Activated CD8-positive, alpha-beta memory T cell treated with anti-CD3 and anti-CD28 coated beads for 1 hour (primary cell): ENCODE data around the gene PINLYP.
"Not testable (repeated sequence)": the region's sequence is repeated elsewhere in the genome, so short reads cannot be mapped to it uniquely, and the experiment has no call there.

Experiments
- DNase-seq, 2 donors: peaks; one replicate each; pipeline ENCODE4 v3.0.0-alpha.2; 2020; ENCODE audit warnings: low read depth in 1 of 2; ENCODE audit errors: extremely low read depth in 1 of 2

Gene PINLYP

DNA sequence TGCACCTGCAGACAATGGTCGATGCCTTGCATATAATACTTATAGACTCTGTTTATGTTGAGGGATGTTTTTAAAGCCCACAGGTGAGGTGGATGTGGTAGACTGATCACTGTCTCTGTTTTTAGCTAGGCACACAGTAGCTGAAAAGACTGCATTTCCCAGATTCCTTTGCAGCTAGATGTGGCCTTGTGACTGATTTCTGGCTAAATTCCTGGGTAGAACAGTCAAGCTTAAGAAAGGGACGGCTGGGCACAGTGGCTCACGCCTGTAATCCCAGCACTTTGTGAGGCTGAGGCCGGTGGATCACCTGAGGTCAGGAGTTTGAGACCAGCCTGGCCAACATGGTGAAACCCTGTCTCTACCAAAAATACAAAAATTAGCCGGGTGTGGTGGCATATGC is 24.7 kb downstream of the PINLYP start:
- DNase-seq, result not testable (repeated sequence)

DNA sequence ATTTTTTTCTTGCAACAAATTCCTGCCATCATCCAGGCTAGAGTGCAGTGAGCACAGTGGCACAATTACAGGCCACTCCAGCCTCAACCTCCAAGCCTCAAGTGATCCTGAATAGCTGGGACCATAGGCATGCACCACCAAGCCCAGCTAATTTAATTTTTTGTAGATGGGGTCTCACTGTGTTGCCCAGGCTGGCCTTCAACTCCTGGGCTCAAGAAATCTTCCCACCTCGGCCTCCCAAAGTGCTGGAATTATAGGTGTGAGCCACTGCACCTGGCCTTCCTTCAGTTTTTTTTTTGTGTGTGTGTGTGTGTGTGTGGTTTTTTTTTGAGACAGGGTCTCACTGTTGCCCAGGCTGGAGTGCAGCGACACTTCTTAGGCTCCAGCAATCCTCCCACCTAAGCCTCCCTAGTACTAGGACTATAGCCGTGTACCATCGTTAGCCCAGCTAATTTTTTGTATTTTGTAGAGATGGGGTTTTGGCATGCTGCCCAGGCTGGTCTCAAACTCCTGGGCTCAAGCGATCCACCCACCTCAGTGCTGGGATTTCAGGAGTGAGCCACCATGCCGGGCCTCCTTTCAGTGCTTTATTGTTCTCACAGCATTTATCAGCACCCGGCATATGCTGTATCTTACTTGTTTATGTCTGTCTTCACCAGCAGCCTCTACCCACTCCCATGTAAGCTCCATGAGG is 30.4 kb downstream of the PINLYP start:
- no peak for DNase-seq

DNA sequence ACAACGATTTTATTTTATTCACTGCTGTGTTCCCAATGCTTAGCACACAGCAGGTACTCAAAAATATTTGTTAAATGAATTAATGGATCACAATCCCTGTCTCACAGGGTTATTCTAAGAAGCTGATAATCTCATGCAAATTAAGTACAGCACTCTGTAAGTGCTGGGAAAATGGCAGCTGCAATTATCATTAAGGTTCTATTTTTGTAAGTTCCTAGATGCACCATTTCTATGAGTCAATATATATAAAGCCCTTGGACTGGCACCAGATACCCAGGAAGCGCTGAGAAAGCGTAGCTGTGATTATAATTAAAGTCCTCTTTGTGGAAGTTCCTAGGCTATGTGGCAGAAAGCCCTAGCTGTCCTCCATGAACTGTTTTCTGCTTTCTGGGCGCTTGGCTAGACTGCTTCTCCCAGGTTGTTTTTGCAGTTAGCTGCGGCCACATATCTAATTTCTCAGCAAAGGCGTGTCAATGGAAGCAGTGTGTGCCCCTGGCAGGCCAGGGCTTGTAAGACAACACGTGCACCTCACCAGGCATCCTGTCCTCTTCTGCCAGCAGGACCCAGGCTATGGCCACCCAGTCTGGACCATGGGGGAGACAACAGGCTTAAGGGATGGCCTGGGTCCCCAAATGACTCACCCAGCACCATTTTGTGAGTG is 31.1 kb downstream of the PINLYP start:
- no peak for DNase-seq

DNA sequence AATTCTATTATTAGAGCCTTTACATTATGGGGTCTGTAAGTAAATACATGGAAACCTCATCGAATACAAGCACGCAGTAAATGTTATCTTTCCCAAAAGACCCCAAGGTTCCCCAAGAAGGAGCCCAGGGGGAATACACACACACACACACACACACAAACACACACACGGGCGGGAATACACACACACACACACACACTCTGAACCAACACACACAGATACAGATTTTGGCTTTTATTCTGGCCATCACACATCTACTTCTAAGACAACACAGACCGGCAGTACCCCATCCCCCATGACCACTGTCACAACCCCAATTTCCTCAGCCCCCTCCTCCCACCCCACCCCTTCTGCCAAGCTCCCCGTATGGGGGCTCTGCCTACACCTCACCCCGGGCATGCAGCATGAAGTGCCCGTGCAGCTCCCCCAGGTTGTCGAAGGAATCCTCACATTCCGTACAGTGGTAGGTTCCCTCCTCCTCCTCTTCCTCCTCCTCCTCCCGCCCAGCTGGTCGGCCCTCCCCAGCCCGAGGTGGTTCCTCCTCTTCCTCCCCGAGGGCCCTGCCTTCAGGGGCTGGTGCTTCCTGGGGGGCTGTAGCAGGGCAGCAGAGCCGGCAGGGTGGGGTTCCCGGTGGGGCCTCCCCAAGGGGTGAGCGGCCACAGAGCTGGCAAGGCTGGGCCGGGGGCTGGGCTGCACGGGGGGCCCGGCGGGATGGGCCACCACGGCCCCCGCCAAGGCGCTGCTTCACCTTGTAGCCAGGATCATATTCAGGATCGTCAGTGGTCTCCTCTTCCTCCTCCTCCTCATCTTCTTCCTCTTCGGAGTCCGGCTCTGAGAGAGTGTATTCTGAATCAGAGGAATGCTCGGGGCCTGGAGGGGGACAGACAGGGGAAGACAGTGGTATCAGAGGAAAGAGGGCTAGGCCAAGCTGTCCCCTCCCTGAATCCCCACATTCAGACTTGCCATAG is 31.9 kb downstream of the PINLYP start:
- no peak for DNase-seq

DNA sequence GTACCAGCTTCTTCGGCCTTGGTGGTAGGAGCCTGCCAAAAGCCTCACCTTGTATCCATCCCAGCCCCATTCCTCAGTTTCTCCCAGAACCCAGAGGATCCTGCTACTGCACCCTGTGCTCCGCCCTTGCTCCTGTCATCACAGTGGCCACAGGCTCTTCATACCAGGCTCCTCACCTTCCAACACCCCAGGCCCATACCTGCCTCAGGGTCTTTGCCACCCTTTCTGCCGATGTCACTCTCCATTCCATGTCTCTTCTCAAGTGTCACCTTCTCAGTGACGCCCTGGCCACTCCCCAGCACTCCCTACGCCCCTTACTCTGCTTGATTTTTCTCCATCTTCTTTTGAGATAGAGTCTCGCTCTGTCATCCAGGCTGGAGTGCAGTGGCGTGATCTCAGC is 34.3 kb downstream of the PINLYP start:
- no peak for DNase-seq

DNA sequence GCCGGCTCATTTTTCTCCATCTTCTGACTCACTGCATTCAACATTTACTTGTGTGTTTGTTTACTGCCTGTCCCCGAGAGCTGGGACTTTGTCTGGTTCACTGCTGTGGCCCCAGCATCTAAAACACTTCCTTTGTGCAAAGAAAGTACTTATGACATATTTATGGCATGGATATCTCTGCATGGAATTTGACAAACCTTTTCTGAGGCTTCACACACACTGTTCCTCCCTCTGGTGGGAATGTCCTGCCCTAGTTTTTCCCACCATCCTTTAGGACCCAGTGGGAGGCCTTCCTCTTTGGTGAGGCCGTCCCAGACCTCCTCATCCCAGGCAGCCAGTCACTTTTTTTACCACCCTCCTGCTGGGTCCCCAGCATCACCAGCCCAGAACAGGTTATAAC is 34.9 kb downstream of the PINLYP start:
- DNase-seq, result no peak

DNA sequence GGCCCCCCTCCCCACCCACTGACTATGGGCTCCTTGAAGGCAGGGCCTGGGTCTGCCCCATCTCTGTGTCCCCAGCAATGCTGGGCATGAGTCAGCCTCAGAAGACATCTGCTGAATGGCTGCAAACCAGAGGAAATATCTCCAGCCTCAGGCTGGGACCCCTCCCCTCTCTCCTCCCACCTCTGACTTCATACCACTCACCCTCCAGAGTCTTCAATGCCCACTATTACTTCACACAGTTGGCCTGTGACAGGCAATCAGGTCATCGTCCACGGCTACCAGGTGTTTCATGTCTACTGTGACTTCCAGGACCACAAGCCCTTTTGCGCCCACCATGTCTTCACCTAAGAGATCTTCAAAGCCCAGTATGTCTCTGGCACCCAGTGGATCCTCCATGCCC is 36.2 kb downstream of the PINLYP start, which contains the start of gene SRRM5:
Gene SRRM5, plus strand, starts transcription at position 301 of the 400 bp plus-strand sequence. Its CDS starts 34 bp downstream, at position 335.
- DNase-seq, result no peak

DNA sequence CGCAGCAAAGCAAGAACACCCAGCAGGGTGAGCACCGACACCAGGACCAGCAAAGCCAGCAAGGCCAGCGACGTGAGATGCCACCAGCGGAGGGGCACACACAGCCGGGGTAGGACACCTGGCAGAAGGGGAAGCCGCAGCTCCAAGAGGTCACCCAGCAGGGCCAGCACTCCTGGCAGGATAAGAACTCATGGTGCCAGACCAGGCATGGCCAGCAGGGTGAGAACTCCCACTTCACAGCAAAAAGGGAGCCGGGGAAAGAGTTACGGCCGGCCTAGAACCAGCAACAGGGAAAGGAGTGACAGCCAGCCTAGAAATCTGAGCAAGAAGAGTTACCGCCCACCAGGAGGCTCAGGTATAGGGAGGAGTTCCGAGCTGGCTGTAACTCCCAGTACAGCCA is 36.8 kb downstream of the PINLYP start:
- DNase-seq, result no peak

DNA sequence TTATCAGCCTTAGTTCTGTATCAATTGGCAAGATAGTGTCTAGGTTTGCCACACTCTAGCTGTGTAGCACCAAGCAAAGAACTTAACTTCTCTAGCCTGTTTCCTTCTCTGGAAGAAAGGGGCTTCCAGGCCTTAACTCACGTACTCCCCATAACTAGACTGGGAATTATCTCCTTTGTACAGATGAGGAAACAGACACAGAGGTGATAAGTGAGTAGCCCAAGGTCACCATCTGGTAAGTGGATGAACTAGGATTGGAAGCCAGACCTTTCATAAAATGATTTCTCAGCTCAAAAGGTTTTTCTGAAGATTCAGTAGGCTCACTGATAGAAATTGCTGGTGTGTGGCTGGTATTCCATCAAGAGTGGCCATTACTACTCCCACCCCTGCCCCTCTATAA is 40.7 kb downstream of the PINLYP start:
- DNase-seq, result no peak

DNA sequence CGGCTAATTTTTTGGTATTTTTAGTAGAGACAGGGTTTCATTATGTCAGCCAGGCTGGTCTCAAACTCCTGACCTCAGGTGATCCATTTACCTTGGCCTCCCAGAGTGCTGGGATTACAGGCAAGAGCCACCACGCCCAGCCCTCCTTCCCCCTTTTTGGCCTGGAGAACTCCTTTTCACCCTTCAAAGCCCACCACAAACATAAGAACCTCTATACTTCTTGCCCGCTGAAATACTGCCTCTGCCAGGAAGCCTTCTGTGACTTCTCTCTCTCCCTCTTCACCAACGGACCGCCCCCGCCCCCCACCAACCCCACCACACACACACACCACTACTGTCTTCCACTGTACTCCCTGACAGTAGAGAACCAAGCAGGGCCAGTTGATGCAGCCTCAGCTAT is 41.4 kb downstream of the PINLYP start:
- DNase-seq, result no peak

DNA sequence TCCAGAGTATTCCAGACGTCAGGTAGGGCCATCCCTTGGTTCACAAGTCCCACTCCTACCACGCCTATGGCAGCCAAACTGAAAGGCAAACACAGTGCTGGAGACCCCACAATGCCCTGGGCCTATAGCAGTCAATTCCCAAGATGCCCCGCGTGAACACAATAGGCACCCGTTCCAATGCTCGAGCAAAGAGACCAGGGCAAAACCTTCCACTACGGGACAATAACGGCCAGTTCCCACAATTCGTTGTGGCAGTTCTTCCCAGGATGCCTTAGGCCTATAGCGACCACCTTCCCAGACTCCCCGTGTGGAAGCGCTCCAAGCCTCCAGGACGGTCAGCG is 43.3 kb downstream of the PINLYP start:
- no peak for DNase-seq

DNA sequence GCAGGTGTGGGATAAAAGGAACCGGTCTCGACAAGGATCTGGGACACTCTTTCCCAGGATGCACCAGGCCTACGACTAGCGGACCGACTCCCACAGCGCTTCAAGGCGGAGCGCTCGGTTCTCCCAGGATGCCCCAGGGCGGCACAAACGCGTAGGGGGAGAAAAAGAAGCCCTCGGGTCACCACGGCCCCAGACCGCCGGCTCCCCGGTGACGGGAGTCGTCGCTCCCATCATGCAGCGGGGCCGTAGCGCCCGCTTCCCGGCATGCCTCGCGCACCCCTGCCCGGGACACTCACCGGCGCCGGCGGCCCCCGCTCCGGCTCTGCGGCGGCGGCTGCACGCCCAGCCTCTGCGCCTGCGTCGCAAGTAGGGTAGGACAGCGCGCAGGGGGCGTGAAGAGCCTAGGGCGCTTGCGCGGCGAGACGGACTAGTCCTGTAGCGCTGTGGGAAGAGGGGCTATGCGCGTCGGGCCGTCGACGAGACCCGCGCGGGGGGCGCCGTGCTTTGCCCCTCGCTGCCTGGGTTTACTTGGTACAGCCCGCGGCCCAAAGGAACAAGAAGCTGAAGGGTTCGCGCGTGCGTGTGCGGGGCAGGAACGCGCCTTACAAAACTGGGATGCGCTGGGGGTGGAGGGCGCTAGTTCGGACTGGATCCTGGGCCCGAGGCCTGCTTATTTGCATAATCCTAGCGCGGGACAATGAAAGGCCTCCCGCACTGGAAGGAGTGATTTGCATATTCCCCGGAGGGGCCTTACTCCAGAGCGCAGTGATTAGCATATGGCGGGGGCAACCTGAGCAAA is 43.9 kb downstream of the PINLYP start, which contains the start of gene ZNF428:
Gene ZNF428, minus strand, starts transcription at position 368 of the 799 bp plus-strand sequence. CDS start 5,325 bp downstream, outside the sequence.
- peak; percentile 63 to 78 for DNase-seq

DNA sequence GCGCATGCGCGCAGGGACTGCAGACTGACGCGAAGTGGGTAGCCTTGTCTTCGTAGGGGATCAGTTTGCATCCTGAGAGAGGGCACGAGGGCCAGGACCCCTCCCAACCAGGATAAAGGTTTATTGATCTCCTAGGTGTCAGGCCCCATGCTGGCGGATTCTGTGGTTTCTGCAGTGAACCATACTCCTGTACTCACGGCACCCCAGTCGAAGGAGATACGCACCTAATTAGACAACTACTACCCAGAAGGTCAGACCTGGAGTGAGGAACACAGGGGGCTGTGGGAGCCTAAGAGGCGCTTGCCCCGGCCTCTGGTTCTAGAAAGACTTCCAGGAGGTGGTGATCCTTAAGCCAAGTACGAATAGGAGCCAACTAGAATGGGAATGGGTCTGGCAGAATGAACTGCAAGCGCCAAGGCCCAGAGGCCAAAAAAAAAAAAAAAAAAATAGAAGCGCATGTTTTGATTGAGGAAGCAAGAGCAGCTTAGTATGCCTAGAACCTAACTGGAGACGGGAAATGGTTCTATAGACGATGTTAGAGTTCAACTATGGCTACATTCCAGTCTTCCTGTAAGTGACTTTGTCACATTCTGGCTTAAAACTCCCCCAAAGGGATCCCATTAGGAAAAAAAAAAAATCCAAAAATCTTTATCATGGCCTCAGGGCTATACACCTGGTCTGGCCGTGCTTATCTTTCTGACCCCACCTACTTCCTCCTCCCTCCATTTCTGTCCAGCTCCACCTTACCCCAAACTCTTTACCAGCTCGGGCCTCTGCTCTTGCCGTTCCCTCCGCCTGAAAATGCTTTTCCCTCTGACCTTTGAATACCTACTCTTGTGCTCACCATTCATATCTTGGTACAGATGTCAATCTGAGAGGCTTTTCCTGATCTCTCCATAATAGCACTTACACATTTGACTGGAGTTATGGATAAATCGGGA is 44.7 kb downstream of the PINLYP start:
- DNase-seq, result peak; percentile 73 to 75

DNA sequence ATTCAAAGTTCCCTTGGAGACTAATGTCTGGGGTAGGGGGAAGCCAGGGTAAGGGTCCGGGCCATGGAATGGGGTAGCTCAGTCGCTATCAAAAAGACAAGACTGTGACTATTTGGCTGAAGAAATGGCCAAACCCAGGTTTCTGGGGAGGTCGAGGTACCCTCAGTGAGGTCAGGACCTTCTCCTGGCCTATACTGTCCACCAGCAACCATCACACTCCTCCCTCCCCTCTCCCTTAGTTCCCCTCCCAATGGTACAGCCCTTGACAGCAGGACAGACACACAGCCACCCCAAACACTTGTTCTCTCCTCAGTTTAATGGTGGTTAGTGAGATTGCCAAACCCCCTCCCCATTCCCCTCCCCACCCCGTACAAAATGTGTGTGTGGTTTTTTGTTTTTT is 46.5 kb downstream of the PINLYP start:
- no peak for DNase-seq

DNA sequence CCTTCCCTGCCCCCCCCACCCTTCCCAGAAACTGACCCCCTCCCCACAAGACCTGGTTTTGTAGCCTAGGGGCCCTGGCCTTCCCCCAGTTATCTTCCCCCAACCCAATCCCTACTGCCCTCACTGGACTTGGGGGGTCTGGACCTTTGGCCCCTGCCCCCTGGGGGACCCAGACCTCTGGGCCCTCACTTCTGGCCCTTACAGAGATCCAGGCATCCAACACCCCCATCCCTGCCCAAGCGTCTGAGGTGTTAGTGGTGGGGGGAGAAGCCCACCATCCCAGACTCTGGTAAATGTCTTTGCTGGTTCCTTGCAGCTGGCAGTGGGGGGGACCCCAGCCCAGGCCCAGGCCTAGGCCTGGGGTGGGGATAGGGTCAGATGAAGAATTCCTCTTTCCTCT is 47.4 kb downstream of the PINLYP start:
- DNase-seq, result no peak

DNA sequence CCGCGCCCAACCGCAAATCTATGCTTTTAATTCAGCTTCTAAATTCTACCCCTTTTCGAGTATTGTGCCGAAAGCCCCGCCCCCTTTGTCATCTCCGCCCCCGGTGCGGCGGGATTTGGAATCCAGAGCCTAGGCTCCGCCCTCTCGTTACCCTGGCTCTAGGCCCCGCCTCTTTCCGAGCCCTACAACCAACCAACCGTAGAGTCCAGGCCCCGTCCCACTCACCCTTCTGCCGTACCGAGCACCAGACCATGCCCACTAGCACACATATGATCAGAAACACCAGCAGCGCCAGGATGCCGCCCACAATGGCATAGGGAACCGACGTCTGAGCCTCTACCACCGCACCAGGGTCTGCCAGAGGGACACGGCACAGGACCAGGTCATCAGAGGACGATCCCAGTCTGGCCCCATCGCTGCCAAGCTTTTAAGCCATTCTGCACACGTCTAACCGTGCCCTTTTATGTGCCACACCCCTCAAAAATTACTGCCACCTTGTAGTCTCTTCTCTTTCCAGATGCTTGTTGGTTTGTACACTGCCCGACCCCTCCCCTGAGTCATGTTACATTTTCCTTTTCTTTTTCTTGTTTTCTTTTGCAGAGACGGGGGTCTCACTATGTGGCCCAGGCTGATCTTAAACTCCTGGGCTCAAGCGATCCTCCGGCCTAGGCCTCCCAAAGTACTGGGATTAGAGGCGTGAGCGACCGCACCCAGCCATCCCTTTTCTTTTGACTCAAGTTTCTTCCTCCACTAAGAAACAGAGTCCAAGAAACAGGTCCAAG is 48.5 kb downstream of the PINLYP start:
- no peak for DNase-seq

DNA sequence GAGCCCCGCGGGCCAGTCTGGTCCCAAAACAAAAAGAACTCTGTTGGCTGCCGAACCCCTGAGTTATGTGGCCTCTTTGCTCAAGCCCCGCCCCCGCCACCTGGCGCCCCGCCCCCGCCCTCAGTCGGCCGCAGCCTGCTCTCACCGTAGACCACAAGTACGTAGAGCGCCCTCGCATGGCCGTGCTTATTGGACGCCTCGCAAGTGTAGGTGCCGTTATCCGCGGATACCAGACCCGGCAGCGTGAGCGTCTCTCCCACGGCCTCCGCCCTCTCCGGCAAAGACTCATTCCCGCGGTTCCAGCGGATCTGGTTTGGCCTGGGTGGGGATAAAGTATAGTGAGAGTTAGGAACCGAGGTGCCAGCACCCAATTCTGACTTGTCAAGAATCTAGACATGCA is 49.3 kb downstream of the PINLYP start:
- DNase-seq, result peak; percentile 69 to 73

DNA sequence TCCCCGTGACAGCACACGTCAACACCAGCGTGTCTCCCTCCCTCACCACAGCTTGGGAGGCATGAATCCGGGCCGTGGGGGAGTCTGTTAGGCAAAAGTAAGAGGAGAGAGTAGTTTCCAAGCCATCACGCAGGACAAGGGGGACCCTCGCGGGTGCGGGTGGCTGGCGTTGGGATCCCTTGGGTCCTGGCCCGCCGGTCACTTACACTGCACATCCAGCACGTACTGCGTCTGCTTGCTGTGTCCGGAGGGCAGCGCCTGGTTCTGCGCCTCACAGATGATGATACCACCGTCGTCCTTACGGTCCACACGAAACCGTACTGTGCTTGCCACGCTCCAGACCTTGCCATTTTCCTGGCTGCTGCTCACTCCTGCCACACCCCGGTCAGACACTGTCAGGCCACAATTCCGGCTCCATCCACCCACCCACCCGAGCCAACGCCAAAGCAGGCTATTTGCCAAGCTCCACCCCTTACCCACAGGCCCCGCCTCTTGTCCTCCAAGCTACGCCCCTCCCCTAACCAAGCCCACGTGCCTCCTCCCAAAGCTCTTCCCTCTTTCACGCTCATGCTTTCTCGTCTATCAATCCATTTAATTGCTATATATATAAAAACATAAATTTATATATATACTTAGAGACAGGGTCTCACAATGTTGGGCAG is 50.4 kb downstream of the PINLYP start:
- DNase-seq, result no peak
